Tibial nerve (tissue), 4 donors: ENCODE data around the gene ITGB1. TPM values are rescaled to one million over a fixed set of nuclear protein-coding genes. Genes with fewer than 3 reads are reported as not detected.
A peak's percentile ranks its signal among the peaks of the same experiment; 100 is the strongest.

ENCODE experiments used
- DNase-seq, 2 donors: peaks; one replicate each; pipeline ENCODE4 v3.0.0-alpha.2; 2019; ENCODE audit warnings: low spot score in 2 of 2
- H3K27ac ChIP-seq, 4 donors: fragments of 200-600 bp; sonication (generic) in 3 of 4; one replicate each; pipeline ENCODE4 v1.5.1; 2017 to 2019; ENCODE audit warnings: mild to moderate bottlenecking in 1 of 4
- H3K27me3 ChIP-seq, 2 donors: fragments of 200-600 bp; sonication (generic) in 1 of 2; one replicate each; pipeline versions ENCODE4 v1.5.1 to v1.6.0; 2017 to 2019
- H3K36me3 ChIP-seq, 3 donors: fragments of 200-600 bp; sonication (generic); one replicate each; pipeline ENCODE4 v1.5.1; 2018 to 2019
- H3K4me1 ChIP-seq, 4 donors: fragments of 200-600 bp; sonication (generic) in 3 of 4; one replicate each; pipeline ENCODE4 v1.5.1; 2017 to 2019
- H3K4me3 ChIP-seq, 4 donors: fragments of 200-600 bp; sonication (generic) in 3 of 4; one replicate each; pipeline ENCODE4 v1.5.1; 2017 to 2019; ENCODE audit warnings: mild to moderate bottlenecking in 1 of 4, moderate library complexity in 1 of 4
- H3K9me3 ChIP-seq, 4 donors: fragments of 200-600 bp; sonication (generic) in 3 of 4; one replicate each; pipeline ENCODE4 v1.5.1; 2017 to 2019
- EP300 ChIP-seq, 2 donors: sonication (generic); formaldehyde crosslinking; IDR thresholded peaks; one replicate each; pipeline ENCODE4 v1.6.1; 2017; ENCODE audit warnings: antibody characterized with exemption in 2 of 2, mild to moderate bottlenecking in 1 of 2
- POLR2A ChIP-seq, 2 donors: fragments of 450-650 bp; IDR thresholded peaks; one replicate each; pipeline ENCODE4 v1.6.1; 2017; ENCODE audit warnings: antibody characterized with exemption in 2 of 2, mild to moderate bottlenecking in 2 of 2, moderate library complexity in 2 of 2
- WGBS, 2 donors: methylation state at CpG; one replicate each; pipeline ENCODE4 v1.1.5; 2018; 5-methylcytosine and 5-hydroxymethylcytosine counted together
- total RNA-seq, 4 donors: library from RNA; depleted of rRNA; stranded (reverse); fragments of >200 nt; gene quantifications; one replicate each; pipeline ENCODE4 v1.1.0, GENCODE V29; 2016
- TF ChIP-seq, protein P1 (sequence below), 5 experiments: fragments of 200-600 bp in 3 of 5; fragments of 450-650 bp in 2 of 5; sonication (generic) in 3 of 5; IDR thresholded peaks; one replicate each; pipeline ENCODE4 v1.5.1; 2016 to 2019; ENCODE audit warnings: antibody characterized with exemption in 5 of 5, mild to moderate bottlenecking in 3 of 5, moderate library complexity in 2 of 5

ITGB1 gene
- total RNA-seq, 4 donors from 2014 or later, result 288 to 483 (median 404) TPM

DNA sequence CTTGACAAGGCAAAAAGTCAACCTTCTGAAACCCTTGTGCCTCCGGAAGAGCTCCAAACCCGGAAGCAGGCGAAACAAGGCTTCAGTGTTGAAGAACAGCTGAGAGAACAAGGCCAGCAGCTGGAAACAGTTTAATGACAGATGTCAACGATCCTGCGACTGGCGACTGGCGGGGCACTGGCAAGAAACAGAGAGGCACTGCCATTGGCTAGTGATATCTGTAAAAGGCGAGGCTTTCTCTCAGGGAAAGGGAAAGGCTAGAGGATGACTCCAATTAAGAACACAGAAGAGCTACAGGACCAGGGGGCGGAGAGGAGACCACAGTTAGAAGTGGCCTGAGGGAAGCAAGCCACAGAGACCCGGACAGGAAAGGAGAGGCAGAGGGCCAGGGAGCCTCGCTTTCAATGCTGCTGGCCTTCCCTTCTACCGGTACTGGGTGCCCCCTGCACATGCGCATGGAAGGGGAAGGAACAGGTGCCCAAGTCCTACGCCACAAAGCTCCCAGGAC lies 19.4 kb downstream of the ITGB1 start:
- peak overlapping the region in 1 of 4 donors; percentile 15 for H3K4me3 ChIP-seq
- no peak for DNase-seq
- H3K4me1 ChIP-seq, result peaks cover 0 to 63% (median 42%) of the 10 kb centered on the region in 4 donors
- no peaks in the 10 kb centered on the region for H3K9me3 ChIP-seq
- TF ChIP-seq EP300 (IDR thresholded peaks at IDR 0.05) (no peak), POLR2A (IDR thresholded peaks at IDR 0.05) (no peak)
- TF ChIP-seq, protein P1, sequence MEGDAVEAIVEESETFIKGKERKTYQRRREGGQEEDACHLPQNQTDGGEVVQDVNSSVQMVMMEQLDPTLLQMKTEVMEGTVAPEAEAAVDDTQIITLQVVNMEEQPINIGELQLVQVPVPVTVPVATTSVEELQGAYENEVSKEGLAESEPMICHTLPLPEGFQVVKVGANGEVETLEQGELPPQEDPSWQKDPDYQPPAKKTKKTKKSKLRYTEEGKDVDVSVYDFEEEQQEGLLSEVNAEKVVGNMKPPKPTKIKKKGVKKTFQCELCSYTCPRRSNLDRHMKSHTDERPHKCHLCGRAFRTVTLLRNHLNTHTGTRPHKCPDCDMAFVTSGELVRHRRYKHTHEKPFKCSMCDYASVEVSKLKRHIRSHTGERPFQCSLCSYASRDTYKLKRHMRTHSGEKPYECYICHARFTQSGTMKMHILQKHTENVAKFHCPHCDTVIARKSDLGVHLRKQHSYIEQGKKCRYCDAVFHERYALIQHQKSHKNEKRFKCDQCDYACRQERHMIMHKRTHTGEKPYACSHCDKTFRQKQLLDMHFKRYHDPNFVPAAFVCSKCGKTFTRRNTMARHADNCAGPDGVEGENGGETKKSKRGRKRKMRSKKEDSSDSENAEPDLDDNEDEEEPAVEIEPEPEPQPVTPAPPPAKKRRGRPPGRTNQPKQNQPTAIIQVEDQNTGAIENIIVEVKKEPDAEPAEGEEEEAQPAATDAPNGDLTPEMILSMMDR (IDR thresholded peaks at IDR 0.05), result no peak
- WGBS, 2 donors, result 27 to 36% methylated on average over 14 of the region's 14 CpGs
- H3K36me3 ChIP-seq, result peaks cover 0 to 8% (median 0%) of the 10 kb centered on the region in 3 donors
- peak overlapping the region in 3 of 4 donors; percentile 51 to 88 (median 75) for H3K27ac ChIP-seq
- H3K27me3 ChIP-seq, result no peaks in the 10 kb centered on the region

DNA sequence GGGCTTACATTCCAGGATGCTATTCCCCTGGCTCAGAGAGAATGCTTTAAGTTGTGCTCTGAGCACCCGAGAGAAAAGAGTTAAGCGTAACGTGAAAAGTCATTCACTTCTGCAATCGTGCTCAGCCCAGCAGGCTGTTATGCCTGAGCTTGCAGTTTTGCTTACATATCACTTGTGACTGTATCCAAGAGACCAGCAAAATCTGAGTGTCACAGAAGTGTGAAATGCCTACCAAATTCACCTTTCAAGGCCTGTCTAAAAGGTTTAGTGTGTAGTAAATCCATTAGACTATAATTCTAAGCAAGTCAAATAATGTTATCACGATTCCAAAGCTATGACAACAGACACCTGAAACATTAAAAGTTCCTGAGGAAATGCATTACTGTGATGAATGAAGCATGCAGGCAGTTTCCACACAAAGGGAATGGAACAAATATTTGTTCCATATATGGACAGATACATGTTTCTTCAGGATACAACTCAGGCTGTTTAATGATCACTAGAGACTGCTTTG lies 20.1 kb downstream of the ITGB1 start:
- 16 to 19% methylated on average over 5 of the region's 5 CpGs for WGBS, 2 donors
- TF ChIP-seq POLR2A (IDR thresholded peaks at IDR 0.05), result no peak
- TF ChIP-seq EP300 (IDR thresholded peaks at IDR 0.05), result no peak
- TF ChIP-seq, protein P1 (IDR thresholded peaks at IDR 0.05), result no peak
- Histone ChIP-seq H3K27ac (peak overlapping the region in 3 of 4 donors; percentile 51 to 88 (median 75)), H3K9me3 (no peaks in the 10 kb centered on the region), H3K4me1 (peaks cover 0 to 59% (median 37%) of the 10 kb centered on the region in 4 donors), H3K27me3 (no peaks in the 10 kb centered on the region), H3K36me3 (peaks cover 0 to 8% (median 0%) of the 10 kb centered on the region in 3 donors), H3K4me3 (no peak overlapping the region)
- no peak for DNase-seq

DNA sequence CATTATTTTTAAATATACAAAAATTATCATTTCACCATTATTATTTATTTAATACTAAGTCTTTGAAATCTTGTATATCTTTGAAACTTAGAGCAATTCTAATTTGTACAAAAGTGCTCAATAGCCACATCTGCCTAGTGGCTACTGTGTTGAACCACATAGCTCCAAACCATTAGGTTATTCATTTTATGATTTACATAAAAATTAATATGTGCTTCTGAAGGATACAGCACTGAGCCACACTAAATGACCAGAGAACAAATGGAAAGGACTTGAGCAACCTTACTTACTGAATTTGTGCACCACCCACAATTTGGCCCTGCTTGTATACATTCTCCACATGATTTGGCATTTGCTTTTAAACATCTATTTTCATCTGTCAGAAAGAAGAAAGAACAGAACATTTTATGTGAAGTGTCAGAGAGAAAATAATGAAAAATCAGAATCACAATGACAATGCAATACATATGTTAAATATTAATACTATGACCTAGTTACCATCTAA lies 25.8 kb downstream of the ITGB1 start:
- DNase-seq, result no peak
- no peak overlapping the region for H3K4me3 ChIP-seq
- H3K4me1 ChIP-seq, result peaks cover 0 to 38% (median 2%) of the 10 kb centered on the region in 4 donors
- no peaks in the 10 kb centered on the region for H3K9me3 ChIP-seq
- peaks cover 0 to 28% (median 0%) of the 10 kb centered on the region in 3 donors for H3K36me3 ChIP-seq
- no peaks in the 10 kb centered on the region for H3K27me3 ChIP-seq
- no peak overlapping the region for H3K27ac ChIP-seq
- TF ChIP-seq POLR2A (IDR thresholded peaks at IDR 0.05) (no peak), EP300 (IDR thresholded peaks at IDR 0.05) (no peak)
- TF ChIP-seq, protein P1 (IDR thresholded peaks at IDR 0.05), result no peak

DNA sequence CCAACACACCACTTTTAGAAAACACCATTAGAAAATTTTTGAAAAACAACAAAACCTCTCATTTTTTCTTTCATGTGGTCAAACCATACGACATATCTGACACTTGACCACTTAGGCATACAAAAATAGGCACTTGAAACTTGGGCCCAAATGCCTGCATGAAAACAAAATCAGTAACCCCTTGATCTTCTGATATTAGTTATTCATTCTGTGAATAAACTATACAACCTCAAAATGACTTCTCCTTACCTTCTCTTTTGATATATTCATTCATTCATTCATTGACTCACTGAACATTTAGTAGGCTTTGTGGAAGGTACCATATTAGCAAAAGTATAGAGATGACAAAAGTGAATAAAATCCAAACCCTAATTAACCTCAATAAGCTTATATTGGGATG lies 26.4 kb downstream of the ITGB1 start:
- DNase-seq, result no peak
- no peak overlapping the region for H3K27ac ChIP-seq
- H3K27me3 ChIP-seq, result no peaks in the 10 kb centered on the region
- WGBS, 2 donors, result 36 to 38% methylated on average over 1 of the region's 1 CpG
- H3K4me3 ChIP-seq, result no peak overlapping the region
- no peak for TF ChIP-seq POLR2A (IDR thresholded peaks at IDR 0.05)
- TF ChIP-seq EP300 (IDR thresholded peaks at IDR 0.05), result no peak
- TF ChIP-seq, protein P1 (IDR thresholded peaks at IDR 0.05), result no peak
- H3K4me1 ChIP-seq, result peaks cover 0 to 36% (median 2%) of the 10 kb centered on the region in 4 donors
- no peaks in the 10 kb centered on the region for H3K9me3 ChIP-seq
- H3K36me3 ChIP-seq, result peaks cover 0 to 35% (median 0%) of the 10 kb centered on the region in 3 donors

DNA sequence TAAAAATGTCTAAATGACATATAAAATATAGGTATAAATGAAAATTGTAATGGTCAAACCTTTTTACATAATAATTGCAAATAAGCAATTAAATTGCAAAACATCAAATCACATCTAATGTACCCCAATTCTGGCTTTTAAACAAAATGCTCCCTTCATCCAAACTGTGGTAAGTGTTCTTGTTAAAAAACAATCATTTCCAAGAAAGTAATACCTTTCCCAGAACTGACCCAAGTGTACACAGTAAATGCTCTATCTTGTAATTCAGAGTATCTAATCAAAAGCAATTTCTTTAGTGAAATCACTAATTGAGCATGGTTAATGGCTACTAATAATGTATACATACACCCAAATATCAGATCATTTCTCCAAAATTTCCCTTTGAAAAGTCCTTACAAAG lies 28.0 kb downstream of the ITGB1 start:
- Histone ChIP-seq H3K9me3 (no peaks in the 10 kb centered on the region), H3K4me1 (peaks cover 0 to 33% (median 2%) of the 10 kb centered on the region in 4 donors), H3K27ac (no peak overlapping the region), H3K27me3 (no peaks in the 10 kb centered on the region), H3K4me3 (no peak overlapping the region), H3K36me3 (peaks cover 0 to 45% (median 0%) of the 10 kb centered on the region in 3 donors)
- no peak for DNase-seq
- no peak for TF ChIP-seq EP300 (IDR thresholded peaks at IDR 0.05)
- TF ChIP-seq POLR2A (IDR thresholded peaks at IDR 0.05), result no peak
- TF ChIP-seq, protein P1 (IDR thresholded peaks at IDR 0.05), result no peak
